Measurements from ENCODE around the gene CD164L2. TPM values are rescaled to one million over a fixed set of nuclear protein-coding genes. Genes with fewer than 3 reads are reported as not detected.

The CD164L2 gene
- total and polyA plus RNA-seq, 4 experiments from 2014 or later: 0.22 TPM; not detected in 3

DNA sequence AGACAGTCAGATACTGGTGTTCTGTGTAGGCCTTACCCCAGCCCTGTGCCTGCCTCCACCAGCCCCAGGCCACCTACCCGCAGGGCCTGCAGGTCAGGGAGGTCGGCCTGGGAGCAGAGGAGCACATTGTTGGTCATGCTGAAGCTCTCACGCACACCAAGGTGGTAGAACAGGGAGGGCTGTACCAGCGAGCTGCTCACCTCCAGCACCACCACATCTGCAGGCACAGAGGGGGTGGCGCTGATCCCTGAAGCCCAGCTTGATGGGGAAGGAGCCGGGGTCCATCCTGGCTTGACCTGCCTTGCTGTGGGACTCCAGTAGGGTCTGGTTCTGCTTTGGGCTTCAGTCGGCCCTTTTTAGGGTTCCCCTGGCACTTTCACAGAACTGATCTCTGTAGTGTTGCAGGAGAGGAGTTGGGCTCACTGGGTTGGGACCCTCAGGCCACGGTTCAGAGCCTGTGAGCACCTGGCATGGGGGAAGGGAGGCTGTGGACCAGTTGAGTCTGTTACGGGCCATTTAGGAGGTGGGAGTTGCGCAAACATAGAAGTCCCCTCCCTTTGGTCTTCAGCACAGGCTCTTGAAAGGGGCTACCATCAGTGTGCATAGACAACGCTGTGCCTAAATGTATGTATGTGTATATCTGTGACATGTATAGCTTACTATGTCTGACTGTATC, 18.3 kb downstream of the CD164L2 start:
- H3K9me3 Mint-ChIP-seq: no peaks in the 10 kb centered on the region
- DNase-seq: no peak
- ChIA-PET POLR2A (ENCODE audit: partially characterized antibody) (interaction anchor here (0.7 to 3.0 kb wide), 10 partner anchors 7 to 298 kb away, joined by 3 to 25 read pairs (median 8); partner anchors contain the start of gene SYTL1), CTCF (ENCODE audit: partially characterized antibody) (interaction anchor here (1.0 to 8.4 kb wide), 12 partner anchors 9 to 67 kb away, joined by 3 to 54 read pairs (median 5); no protein-coding TSS in a partner anchor)
- H3K4me3 Mint-ChIP-seq: peak overlapping the region; percentile 86 to 94 (median 88)
- H3K27ac Mint-ChIP-seq: peak overlapping the region in 5 of 7 donors; percentile 49 to 88 (median 82)
- H3K27ac ChIP-seq (ENCODE audit: low read depth, low read length): no peak overlapping the region
- H3K27me3 ChIP-seq (ENCODE audit: insufficient read depth, low read length): no peaks in the 10 kb centered on the region
- peak overlapping the region in 1 of 2 donors; percentile 54 for H3K4me3 ChIP-seq (ENCODE audit: low read length in 2 of 2)
- no peaks in the 10 kb centered on the region for H3K27me3 Mint-ChIP-seq
- H3K9me3 ChIP-seq (ENCODE audit: control insufficient read depth in 1 of 2, low read length in 2 of 2): no peaks in the 10 kb centered on the region
- peaks cover 21% of the 10 kb centered on the region for H3K4me1 ChIP-seq (ENCODE audit: insufficient read depth, low read length)
- intact Hi-C loops (cut with micrococcal nuclease): loop anchor here (1.0 to 2.0 kb wide), 2 partner anchors 8 to 24 kb away; no protein-coding TSS in a partner anchor
- H3K36me3 Mint-ChIP-seq: peaks cover 0 to 2% of the 10 kb centered on the region in 2 donors
- H3K4me1 Mint-ChIP-seq: peaks cover 16 to 59% (median 27%) of the 10 kb centered on the region in 4 donors
- no peaks in the 10 kb centered on the region for H3K36me3 ChIP-seq (ENCODE audit: insufficient read depth, low read length)

DNA sequence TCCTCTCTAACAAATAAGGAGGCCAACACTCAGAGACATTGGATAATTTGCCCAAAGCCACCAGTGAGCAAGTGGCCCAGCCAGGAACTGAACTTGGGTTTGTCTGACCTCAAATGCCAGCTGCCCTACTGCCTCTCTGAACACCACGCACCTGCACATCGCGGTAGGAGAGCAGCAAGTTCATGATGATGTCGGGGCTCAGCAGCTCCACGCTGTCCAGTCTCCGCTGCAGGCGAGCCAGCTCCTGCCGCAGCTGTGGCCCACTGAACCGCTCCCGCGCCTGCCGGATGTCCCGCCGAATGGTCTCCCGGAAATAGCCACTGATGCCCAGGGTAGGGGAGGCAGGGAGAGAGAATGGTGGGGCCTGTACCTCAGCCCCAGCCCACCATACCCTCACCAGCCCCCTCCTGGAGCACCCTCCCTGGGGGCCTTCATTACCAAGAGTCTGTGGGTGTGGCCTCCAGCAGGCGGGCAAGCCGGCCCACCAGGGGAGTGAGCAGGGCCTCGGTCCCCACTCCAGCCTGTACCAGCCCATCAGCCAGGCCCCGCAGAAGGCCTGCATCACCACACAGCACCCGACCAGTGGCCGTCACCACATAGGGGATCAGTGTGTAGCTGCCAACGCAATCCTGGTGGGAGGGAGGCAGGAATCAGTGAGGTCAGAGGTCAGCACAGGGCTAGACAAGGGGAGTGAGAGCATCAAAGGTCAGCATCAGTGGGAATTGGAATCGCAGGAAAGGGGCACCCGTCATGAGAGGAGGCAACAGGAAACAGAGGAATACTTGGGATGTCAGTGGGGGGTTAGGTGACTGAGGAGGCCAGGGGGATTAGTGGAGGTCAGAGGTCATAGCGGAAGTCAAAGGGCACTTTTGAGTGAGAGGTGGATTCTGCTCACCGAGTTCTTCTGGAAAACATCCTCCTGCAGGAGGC, 19.1 kb downstream of the CD164L2 start:
- peak overlapping the region in 1 of 7 donors; percentile 82 for H3K27ac Mint-ChIP-seq
- H3K4me1 ChIP-seq (ENCODE audit: insufficient read depth, low read length): peaks cover 29% of the 10 kb centered on the region
- peaks cover 0 to 2% (median 0%) of the 10 kb centered on the region in 8 donors for H3K9me3 Mint-ChIP-seq
- CTCF ChIA-PET (ENCODE audit: partially characterized antibody): interaction anchor here (0.6 to 8.4 kb wide), 4 partner anchors 24 to 498 kb away, joined by 3 to 54 read pairs (median 15); no protein-coding TSS in a partner anchor
- intact Hi-C loops (cut with micrococcal nuclease): loop anchor here (2.0 kb wide), 1 partner anchor 25 kb away; no protein-coding TSS in a partner anchor
- no peak for DNase-seq
- H3K4me3 ChIP-seq (ENCODE audit: low read length in 2 of 2): no peak overlapping the region
- POLR2A ChIA-PET (ENCODE audit: partially characterized antibody): interaction anchor here (2.7 to 15.5 kb wide), 2 partner anchors 10 to 21 kb away, joined by 11 to 202 read pairs; partner anchors contain the start of gene SYTL1
- peak overlapping the region in 4 of 8 donors; percentile 20 to 57 (median 28) for H3K4me3 Mint-ChIP-seq
- no peaks in the 10 kb centered on the region for H3K27me3 Mint-ChIP-seq
- H3K9me3 ChIP-seq (ENCODE audit: control insufficient read depth in 1 of 2, low read length in 2 of 2): no peaks in the 10 kb centered on the region
- H3K27ac ChIP-seq (ENCODE audit: low read depth, low read length): no peak overlapping the region
- H3K36me3 ChIP-seq (ENCODE audit: insufficient read depth, low read length): no peaks in the 10 kb centered on the region
- peaks cover 0 to 3% of the 10 kb centered on the region in 2 donors for H3K36me3 Mint-ChIP-seq
- H3K27me3 ChIP-seq (ENCODE audit: insufficient read depth, low read length): no peaks in the 10 kb centered on the region
- H3K4me1 Mint-ChIP-seq: peaks cover 23 to 64% (median 32%) of the 10 kb centered on the region in 4 donors

DNA sequence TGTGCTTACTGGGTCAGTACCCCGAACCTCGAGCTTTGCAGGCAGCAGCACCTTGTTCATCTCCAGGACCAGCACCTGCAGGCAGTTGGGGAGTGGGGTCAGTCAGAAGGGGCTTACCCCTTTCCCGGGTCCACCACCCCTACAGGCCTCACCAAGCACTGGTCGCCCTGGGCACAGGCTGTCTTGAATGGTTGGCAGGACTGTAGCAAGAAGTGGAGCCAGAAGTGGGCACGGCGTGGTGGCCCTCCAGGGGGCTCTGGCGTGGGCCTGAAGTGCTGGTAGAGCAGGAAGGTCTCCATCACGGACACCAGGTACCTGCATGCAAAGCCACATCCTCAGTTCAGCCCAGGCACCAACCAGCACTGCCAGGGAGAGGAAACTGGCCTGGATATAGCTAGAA, 21.6 kb downstream of the CD164L2 start:
- Mint-ChIP-seq H3K9me3 (peaks cover 0 to 2% (median 0%) of the 10 kb centered on the region in 8 donors), H3K27me3 (no peaks in the 10 kb centered on the region), H3K36me3 (peaks cover 0 to 3% of the 10 kb centered on the region in 2 donors), H3K4me1 (peaks cover 25 to 70% (median 43%) of the 10 kb centered on the region in 4 donors), H3K27ac (no peak overlapping the region), H3K4me3 (peak overlapping the region in 5 of 8 donors; percentile 22 to 96 (median 57))
- Histone ChIP-seq H3K4me1 (ENCODE audit: insufficient read depth, low read length) (peaks cover 40% of the 10 kb centered on the region), H3K4me3 (ENCODE audit: low read length in 2 of 2) (no peak overlapping the region), H3K27ac (ENCODE audit: low read depth, low read length) (no peak overlapping the region), H3K36me3 (ENCODE audit: insufficient read depth, low read length) (no peaks in the 10 kb centered on the region), H3K27me3 (ENCODE audit: insufficient read depth, low read length) (no peaks in the 10 kb centered on the region), H3K9me3 (ENCODE audit: control insufficient read depth in 1 of 2, low read length in 2 of 2) (no peaks in the 10 kb centered on the region)
- ChIA-PET POLR2A (ENCODE audit: partially characterized antibody) (interaction anchor here (15.5 kb wide), 1 partner anchor 18 kb away, joined by 202 read pairs; the partner anchor contains the start of gene SYTL1), CTCF (ENCODE audit: partially characterized antibody) (interaction anchor here (1.2 to 8.4 kb wide), 4 partner anchors 20 to 33 kb away, joined by 3 to 54 read pairs (median 6); partner anchors contain the start of genes GPR3 and SYTL1)
- intact Hi-C loops (cut with micrococcal nuclease): no loop called here
- no peak for DNase-seq

DNA sequence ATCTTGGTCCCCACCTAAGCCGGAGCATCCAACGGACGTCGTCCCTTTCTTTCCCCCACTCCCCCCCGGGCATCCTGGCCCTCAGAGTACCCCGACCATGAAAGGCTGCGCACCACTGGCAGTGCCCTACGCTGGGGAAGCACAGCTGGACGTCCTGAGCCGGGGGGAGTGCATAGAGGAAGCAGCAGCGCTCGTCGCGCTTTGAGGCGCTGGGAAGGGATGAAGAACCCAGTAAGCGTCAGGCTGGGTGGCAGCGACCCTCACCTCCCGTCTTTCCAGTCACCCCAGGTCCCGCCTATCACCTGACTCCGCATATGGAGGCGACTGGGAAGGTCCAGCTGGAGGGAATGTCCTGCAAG, 22.1 kb downstream of the CD164L2 start:
- POLR2A ChIA-PET (ENCODE audit: partially characterized antibody): interaction anchor here (1.0 to 15.5 kb wide), 2 partner anchors 18 to 43 kb away, joined by 3 to 202 read pairs; partner anchors contain the start of gene SYTL1
- Mint-ChIP-seq H3K4me3 (peak overlapping the region in 7 of 8 donors; percentile 42 to 96 (median 77)), H3K36me3 (peaks cover 0 to 3% of the 10 kb centered on the region in 2 donors), H3K27ac (peak overlapping the region in 3 of 7 donors; percentile 41 to 88 (median 64)), H3K27me3 (no peaks in the 10 kb centered on the region), H3K4me1 (peaks cover 25 to 75% (median 47%) of the 10 kb centered on the region in 4 donors), H3K9me3 (peaks cover 0 to 2% (median 0%) of the 10 kb centered on the region in 8 donors)
- H3K4me1 ChIP-seq (ENCODE audit: insufficient read depth, low read length): peaks cover 45% of the 10 kb centered on the region
- H3K9me3 ChIP-seq (ENCODE audit: control insufficient read depth in 1 of 2, low read length in 2 of 2): no peaks in the 10 kb centered on the region
- H3K27me3 ChIP-seq (ENCODE audit: insufficient read depth, low read length): no peaks in the 10 kb centered on the region
- H3K36me3 ChIP-seq (ENCODE audit: insufficient read depth, low read length): no peaks in the 10 kb centered on the region
- DNase-seq: no peak
- CTCF ChIA-PET (ENCODE audit: partially characterized antibody): no interaction called here
- no peak overlapping the region for H3K27ac ChIP-seq (ENCODE audit: low read depth, low read length)
- peak overlapping the region in 1 of 2 donors; percentile 20 for H3K4me3 ChIP-seq (ENCODE audit: low read length in 2 of 2)
- intact Hi-C loops (cut with micrococcal nuclease): no loop called here

DNA sequence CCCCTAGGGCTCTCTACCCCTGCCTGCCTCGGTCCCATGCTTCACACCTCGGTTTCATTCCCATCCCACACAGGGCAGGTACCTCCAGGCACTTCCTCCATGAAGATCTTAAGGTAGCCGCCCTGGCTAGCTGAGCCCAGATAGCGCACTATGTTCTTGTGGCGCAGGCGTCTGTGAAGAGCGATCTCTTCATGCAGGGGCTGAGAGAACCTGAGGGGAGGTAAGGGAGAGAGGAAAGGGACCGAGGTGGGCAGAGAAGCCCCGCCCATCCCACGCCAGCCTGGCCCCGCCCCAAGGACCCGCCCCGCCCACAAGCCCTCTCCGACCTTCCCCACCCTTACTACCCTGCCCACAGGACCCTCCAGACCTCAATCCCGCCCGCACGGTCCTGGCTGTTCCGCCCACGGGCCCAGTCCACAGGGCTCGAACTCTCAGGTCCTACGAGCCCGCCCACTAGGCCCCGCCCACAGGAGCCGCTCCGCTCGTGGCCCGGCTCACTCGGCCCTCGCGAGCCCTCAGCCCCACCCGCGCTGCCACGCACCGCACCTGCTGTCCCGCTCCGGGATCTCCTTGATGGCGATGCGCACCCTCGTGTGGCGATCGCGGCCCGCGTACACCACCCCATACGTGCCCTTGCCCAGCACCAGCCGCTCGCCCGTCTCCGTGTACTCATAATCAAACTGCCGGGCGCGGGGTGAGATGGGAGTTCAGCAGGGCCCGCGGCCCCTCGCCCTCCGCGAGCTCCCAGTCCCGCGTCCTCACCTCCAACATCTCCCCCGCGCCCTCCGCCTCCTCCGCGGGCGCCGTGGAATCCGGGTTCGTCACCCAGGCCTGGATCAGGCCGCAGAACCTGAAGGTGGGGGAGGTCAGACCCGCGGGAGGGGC, 22.7 kb downstream of the CD164L2 start:
- peaks cover 27 to 75% (median 50%) of the 10 kb centered on the region in 4 donors for H3K4me1 Mint-ChIP-seq
- peak overlapping the region in 1 of 2 donors; percentile 20 for H3K4me3 ChIP-seq (ENCODE audit: low read length in 2 of 2)
- peak overlapping the region; percentile 23 to 93 (median 62) for H3K27ac Mint-ChIP-seq
- no peaks in the 10 kb centered on the region for H3K36me3 ChIP-seq (ENCODE audit: insufficient read depth, low read length)
- H3K4me1 ChIP-seq (ENCODE audit: insufficient read depth, low read length): peaks cover 50% of the 10 kb centered on the region
- H3K27me3 ChIP-seq (ENCODE audit: insufficient read depth, low read length): no peaks in the 10 kb centered on the region
- peak; percentile 36 to 66 (median 42) for DNase-seq
- H3K9me3 Mint-ChIP-seq: peaks cover 0 to 2% (median 0%) of the 10 kb centered on the region in 8 donors
- no peaks in the 10 kb centered on the region for H3K9me3 ChIP-seq (ENCODE audit: control insufficient read depth in 1 of 2, low read length in 2 of 2)
- intact Hi-C loops (cut with micrococcal nuclease): no loop called here
- no peaks in the 10 kb centered on the region for H3K27me3 Mint-ChIP-seq
- H3K4me3 Mint-ChIP-seq: peak overlapping the region; percentile 69 to 96 (median 83)
- CTCF ChIA-PET (ENCODE audit: partially characterized antibody): interaction anchor here (7.1 to 9.0 kb wide), 2 partner anchors 18 to 27 kb away, joined by 63 to 105 read pairs; partner anchors contain the start of gene SYTL1
- peak overlapping the region; percentile 14 for H3K27ac ChIP-seq (ENCODE audit: low read depth, low read length)
- H3K36me3 Mint-ChIP-seq: peaks cover 0 to 3% of the 10 kb centered on the region in 2 donors
- POLR2A ChIA-PET (ENCODE audit: partially characterized antibody): interaction anchor here (0.6 to 15.5 kb wide), 5 partner anchors 17 to 43 kb away, joined by 3 to 202 read pairs (median 3); partner anchors contain the start of gene SYTL1

DNA sequence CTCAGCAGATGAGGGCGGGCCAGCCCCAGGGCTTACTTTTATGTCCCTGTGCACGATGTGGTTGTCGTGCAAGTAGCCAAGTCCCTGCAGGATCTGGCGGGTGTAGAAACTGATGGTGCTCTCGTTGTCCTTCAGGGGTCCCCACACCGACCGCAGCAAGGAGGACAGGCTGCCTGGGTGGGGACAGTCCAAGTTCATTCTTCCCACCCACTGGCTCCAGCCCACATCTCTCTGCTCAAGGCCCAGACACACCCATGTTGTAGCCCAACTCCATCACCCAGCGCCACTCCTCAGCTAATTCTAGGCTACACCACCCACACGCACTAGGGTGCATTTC, 23.3 kb downstream of the CD164L2 start:
- POLR2A ChIA-PET (ENCODE audit: partially characterized antibody): interaction anchor here (0.6 to 15.5 kb wide), 4 partner anchors 16 to 37 kb away, joined by 3 to 202 read pairs (median 3); partner anchors contain the start of gene SYTL1

More for the DNA sequence above, 23.3 kb downstream of the CD164L2 start:
- peaks cover 22 to 73% (median 46%) of the 10 kb centered on the region in 4 donors for H3K4me1 Mint-ChIP-seq
- H3K36me3 Mint-ChIP-seq: peaks cover 0 to 3% of the 10 kb centered on the region in 2 donors
- H3K27ac Mint-ChIP-seq: peak overlapping the region; percentile 23 to 93 (median 62)
- Histone ChIP-seq H3K27me3 (ENCODE audit: insufficient read depth, low read length) (no peaks in the 10 kb centered on the region), H3K9me3 (ENCODE audit: control insufficient read depth in 1 of 2, low read length in 2 of 2) (no peaks in the 10 kb centered on the region), H3K36me3 (ENCODE audit: insufficient read depth, low read length) (no peaks in the 10 kb centered on the region), H3K4me3 (ENCODE audit: low read length in 2 of 2) (peak overlapping the region in 1 of 2 donors; percentile 20), H3K27ac (ENCODE audit: low read depth, low read length) (no peak overlapping the region), H3K4me1 (ENCODE audit: insufficient read depth, low read length) (peaks cover 49% of the 10 kb centered on the region)
- no peaks in the 10 kb centered on the region for H3K27me3 Mint-ChIP-seq
- H3K4me3 Mint-ChIP-seq: peak overlapping the region; percentile 69 to 96 (median 83)
- H3K9me3 Mint-ChIP-seq: peaks cover 0 to 2% (median 0%) of the 10 kb centered on the region in 8 donors
- intact Hi-C loops (cut with micrococcal nuclease): no loop called here
- CTCF ChIA-PET (ENCODE audit: partially characterized antibody): interaction anchor here (7.1 to 9.0 kb wide), 2 partner anchors 17 to 27 kb away, joined by 63 to 105 read pairs; partner anchors contain the start of gene SYTL1
- DNase-seq: no peak
